ENCODE results near the gene OR1J4. TPM values are rescaled to one million over a fixed set of nuclear protein-coding genes. Genes with fewer than 3 reads are reported as not detected.
"Not testable (repeated sequence)": the region's sequence is repeated elsewhere in the genome, so short reads cannot be mapped to it uniquely, and the experiment has no call there.

The OR1J4 gene
- total RNA-seq, 1 donor from 2014 or later = not detected

- Mint-ChIP-seq H3K36me3 (ENCODE audit: low read depth) (no peaks in the 10 kb centered on the region), H3K4me1 (ENCODE audit: low read depth) (no peaks in the 10 kb centered on the region), H3K27ac (ENCODE audit: unreplicated experiment) (no peak overlapping the region), H3K9me3 (ENCODE audit: low read depth) (no peaks in the 10 kb centered on the region), H3K4me3 (ENCODE audit: unreplicated experiment) (no peak overlapping the region), H3K27me3 (ENCODE audit: low read depth) (peaks cover 33% of the 10 kb centered on the region)
- no peak for DNase-seq (ENCODE audit: low spot score)
- TF ChIP-seq, protein P1, sequence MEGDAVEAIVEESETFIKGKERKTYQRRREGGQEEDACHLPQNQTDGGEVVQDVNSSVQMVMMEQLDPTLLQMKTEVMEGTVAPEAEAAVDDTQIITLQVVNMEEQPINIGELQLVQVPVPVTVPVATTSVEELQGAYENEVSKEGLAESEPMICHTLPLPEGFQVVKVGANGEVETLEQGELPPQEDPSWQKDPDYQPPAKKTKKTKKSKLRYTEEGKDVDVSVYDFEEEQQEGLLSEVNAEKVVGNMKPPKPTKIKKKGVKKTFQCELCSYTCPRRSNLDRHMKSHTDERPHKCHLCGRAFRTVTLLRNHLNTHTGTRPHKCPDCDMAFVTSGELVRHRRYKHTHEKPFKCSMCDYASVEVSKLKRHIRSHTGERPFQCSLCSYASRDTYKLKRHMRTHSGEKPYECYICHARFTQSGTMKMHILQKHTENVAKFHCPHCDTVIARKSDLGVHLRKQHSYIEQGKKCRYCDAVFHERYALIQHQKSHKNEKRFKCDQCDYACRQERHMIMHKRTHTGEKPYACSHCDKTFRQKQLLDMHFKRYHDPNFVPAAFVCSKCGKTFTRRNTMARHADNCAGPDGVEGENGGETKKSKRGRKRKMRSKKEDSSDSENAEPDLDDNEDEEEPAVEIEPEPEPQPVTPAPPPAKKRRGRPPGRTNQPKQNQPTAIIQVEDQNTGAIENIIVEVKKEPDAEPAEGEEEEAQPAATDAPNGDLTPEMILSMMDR (IDR thresholded peaks at IDR 0.05) = no peak
Measured at GRCh38 chr9:122519376-122519775, 435 bp downstream of the OR1J4 start.

DNA sequence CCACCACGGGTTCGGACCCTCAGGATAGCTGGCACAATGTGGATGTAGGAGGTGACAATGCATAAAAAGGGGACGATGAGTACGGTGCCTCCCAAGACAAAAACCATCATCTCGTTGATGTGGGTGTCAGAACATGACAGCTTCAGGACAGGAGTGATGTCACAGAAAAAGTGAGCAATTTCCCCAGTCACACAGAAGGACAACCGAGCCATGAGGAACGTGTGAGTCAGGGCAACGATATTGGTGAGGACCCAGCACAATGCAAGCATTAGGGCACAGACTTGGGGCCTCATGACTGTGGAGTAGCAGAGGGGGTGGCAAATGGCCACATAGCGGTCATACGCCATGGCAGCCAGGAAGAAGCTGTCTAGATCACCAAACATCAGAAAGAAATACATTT, 7.7 kb downstream of the OR1J4 start:
- Mint-ChIP-seq H3K27me3 (ENCODE audit: low read depth) (peaks cover 46% of the 10 kb centered on the region), H3K9me3 (ENCODE audit: low read depth) (peaks cover 2% of the 10 kb centered on the region), H3K36me3 (ENCODE audit: low read depth) (no peaks in the 10 kb centered on the region), H3K4me1 (ENCODE audit: low read depth) (no peaks in the 10 kb centered on the region), H3K27ac (ENCODE audit: unreplicated experiment) (no peak overlapping the region), H3K4me3 (ENCODE audit: unreplicated experiment) (no peak overlapping the region)
- DNase-seq (ENCODE audit: low spot score) = no peak
- TF ChIP-seq, protein P1 (IDR thresholded peaks at IDR 0.05) = no peak

DNA sequence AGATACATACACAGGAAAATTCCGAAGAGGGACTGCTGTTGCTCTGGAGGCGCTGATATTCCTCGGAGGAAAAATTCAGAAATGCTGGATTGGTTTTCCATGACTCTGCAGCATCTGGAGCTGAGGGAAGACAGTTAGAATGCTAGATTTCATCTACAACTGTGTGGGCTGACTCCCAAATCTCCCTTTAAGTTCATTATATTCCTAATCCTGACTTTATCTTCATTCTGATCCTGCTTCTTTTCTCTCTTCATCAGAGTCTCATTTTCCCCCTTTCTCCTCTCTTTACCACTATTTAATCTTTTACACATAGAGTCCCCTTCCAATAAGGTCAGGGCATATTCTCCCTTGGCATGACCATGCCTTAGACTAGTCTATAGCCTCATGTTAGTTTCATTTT, 8.3 kb downstream of the OR1J4 start, which contains the start of gene OR1N1:
Gene OR1N1 (minus strand): TSS at position 101 of the 400 bp plus-strand sequence. CDS start 0 bp downstream, at position 101.
- H3K36me3 Mint-ChIP-seq (ENCODE audit: low read depth) = no peaks in the 10 kb centered on the region
- H3K27ac Mint-ChIP-seq (ENCODE audit: unreplicated experiment) = no peak within 1 kb of the TSS
- no peak for DNase-seq (ENCODE audit: low spot score)
- H3K4me1 Mint-ChIP-seq (ENCODE audit: low read depth) = no peaks in the 10 kb centered on the region
- peaks cover 43% of the 10 kb centered on the region for H3K27me3 Mint-ChIP-seq (ENCODE audit: low read depth)
- no peak within 1 kb of the TSS for H3K4me3 Mint-ChIP-seq (ENCODE audit: unreplicated experiment)
- TF ChIP-seq, protein P1 (IDR thresholded peaks at IDR 0.05) = no peak
- peaks cover 2% of the 10 kb centered on the region for H3K9me3 Mint-ChIP-seq (ENCODE audit: low read depth)

GRCh38 chr9:122531157-122531556, 12.2 kb downstream of the OR1J4 start:
- H3K4me3 Mint-ChIP-seq (ENCODE audit: unreplicated experiment); H3K27ac Mint-ChIP-seq (ENCODE audit: unreplicated experiment); H3K4me1 Mint-ChIP-seq (ENCODE audit: low read depth); H3K36me3 Mint-ChIP-seq (ENCODE audit: low read depth); DNase-seq (ENCODE audit: low spot score); H3K9me3 Mint-ChIP-seq (ENCODE audit: low read depth): not testable (repeated sequence)
- H3K27me3 Mint-ChIP-seq (ENCODE audit: low read depth) = peaks cover 44% of the 10 kb centered on the region

DNA sequence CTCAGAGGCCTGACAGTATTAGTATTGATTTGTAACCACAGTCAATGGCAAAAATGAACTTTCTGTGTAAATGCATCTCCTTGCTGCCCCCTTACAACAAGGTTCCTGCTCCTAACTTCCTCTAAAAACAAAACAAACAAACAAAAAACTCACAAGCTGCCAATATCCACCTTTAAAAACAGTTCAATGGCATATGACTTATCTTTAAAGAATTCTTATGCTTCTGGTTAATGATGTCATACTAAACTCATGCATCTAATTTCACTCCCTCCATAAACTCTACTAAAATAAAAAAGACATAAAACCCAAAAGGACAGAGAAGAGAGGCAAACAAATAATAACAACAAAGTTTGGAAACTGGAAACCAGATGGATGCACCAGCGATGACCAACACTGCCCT, 17.2 kb downstream of the OR1J4 start:
- no peaks in the 10 kb centered on the region for H3K36me3 Mint-ChIP-seq (ENCODE audit: low read depth)
- peaks cover 20% of the 10 kb centered on the region for H3K27me3 Mint-ChIP-seq (ENCODE audit: low read depth)
- peaks cover 11% of the 10 kb centered on the region for H3K9me3 Mint-ChIP-seq (ENCODE audit: low read depth)
- no peak for DNase-seq (ENCODE audit: low spot score)
- H3K27ac Mint-ChIP-seq (ENCODE audit: unreplicated experiment) = no peak overlapping the region
- TF ChIP-seq, protein P1 (IDR thresholded peaks at IDR 0.05) = no peak
- H3K4me1 Mint-ChIP-seq (ENCODE audit: low read depth) = no peaks in the 10 kb centered on the region
- H3K4me3 Mint-ChIP-seq (ENCODE audit: unreplicated experiment) = no peak overlapping the region

DNA sequence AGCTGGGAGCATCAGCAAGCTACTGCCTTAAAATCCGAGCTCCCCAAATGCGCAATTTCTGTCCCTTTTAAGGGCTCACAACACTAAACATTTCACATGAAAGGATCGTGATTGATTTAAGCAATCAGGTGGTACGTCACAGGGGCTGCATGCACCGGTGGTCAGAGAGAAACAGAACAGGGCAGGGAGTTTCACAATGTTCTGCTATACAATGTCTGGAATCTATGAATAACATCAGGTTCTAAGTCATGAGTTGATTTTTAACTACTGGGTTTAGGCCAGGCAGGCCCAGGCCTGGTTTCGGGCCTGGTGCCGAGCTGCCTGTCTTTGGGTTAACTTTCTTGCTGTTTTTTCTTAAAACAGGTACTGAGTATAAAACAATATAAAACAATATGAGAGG, 18.1 kb downstream of the OR1J4 start:
- not testable (repeated sequence) for DNase-seq (ENCODE audit: low spot score); H3K27ac Mint-ChIP-seq (ENCODE audit: unreplicated experiment); H3K36me3 Mint-ChIP-seq (ENCODE audit: low read depth); H3K4me1 Mint-ChIP-seq (ENCODE audit: low read depth); H3K4me3 Mint-ChIP-seq (ENCODE audit: unreplicated experiment)
- H3K27me3 Mint-ChIP-seq (ENCODE audit: low read depth) = peaks cover 24% of the 10 kb centered on the region
- H3K9me3 Mint-ChIP-seq (ENCODE audit: low read depth) = peaks cover 11% of the 10 kb centered on the region
